Tibial nerve (tissue), 4 donors: ENCODE results near the gene RPS24.

Experiments
- CTCF ChIP-seq, 5 experiments: fragments of 200-600 bp in 3 of 5; fragments of 450-650 bp in 2 of 5; sonication (generic) in 3 of 5; IDR thresholded peaks; one replicate each; pipeline ENCODE4 v1.5.1; 2016 to 2019; ENCODE audit warnings: antibody characterized with exemption in 5 of 5, mild to moderate bottlenecking in 3 of 5, moderate library complexity in 2 of 5
- EP300 ChIP-seq, 2 donors: sonication (generic); formaldehyde crosslinking; IDR thresholded peaks; one replicate each; pipeline ENCODE4 v1.6.1; 2017; ENCODE audit warnings: antibody characterized with exemption in 2 of 2, mild to moderate bottlenecking in 1 of 2
- POLR2A ChIP-seq, 2 donors: fragments of 450-650 bp; IDR thresholded peaks; one replicate each; pipeline ENCODE4 v1.6.1; 2017; ENCODE audit warnings: antibody characterized with exemption in 2 of 2, mild to moderate bottlenecking in 2 of 2, moderate library complexity in 2 of 2

- TF ChIP-seq CTCF (IDR thresholded peaks at IDR 0.05) (no peak), POLR2A (IDR thresholded peaks at IDR 0.05) (no peak), EP300 (IDR thresholded peaks at IDR 0.05) (no peak)
Observed at GRCh38 chr10:78011065-78011464, 22.6 kb upstream of the RPS24 start.
